NCI-H128 (cell line): ENCODE results near the gene ADCY9.

Experiments
- DNase-seq: peaks from one replicate; lab custom pipeline; 2025; ENCODE audit not compliant: unreplicated experiment; lab: John Stamatoyannopoulos, UW

ADCY9 gene

DNA sequence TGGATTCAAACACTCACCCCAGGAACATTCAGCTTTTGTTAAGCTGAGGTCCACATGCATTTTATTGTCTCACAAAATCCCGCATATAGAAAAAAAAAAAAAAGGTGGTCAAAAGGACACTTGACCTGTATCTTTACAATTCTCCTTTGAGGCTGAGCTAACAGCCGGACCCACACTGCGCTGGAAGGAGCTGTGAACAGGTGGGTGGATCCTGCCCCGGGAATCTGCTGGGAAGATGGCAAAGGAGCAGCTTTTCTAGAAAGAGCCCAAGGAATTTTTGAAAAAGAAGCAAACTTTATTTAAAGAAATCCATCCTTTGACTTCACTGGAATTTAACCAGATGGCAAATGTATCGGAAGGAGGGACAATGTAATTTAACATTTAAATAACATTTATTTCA lies 108.1 kb downstream of the ADCY9 start:
- DNase-seq: no peak

DNA sequence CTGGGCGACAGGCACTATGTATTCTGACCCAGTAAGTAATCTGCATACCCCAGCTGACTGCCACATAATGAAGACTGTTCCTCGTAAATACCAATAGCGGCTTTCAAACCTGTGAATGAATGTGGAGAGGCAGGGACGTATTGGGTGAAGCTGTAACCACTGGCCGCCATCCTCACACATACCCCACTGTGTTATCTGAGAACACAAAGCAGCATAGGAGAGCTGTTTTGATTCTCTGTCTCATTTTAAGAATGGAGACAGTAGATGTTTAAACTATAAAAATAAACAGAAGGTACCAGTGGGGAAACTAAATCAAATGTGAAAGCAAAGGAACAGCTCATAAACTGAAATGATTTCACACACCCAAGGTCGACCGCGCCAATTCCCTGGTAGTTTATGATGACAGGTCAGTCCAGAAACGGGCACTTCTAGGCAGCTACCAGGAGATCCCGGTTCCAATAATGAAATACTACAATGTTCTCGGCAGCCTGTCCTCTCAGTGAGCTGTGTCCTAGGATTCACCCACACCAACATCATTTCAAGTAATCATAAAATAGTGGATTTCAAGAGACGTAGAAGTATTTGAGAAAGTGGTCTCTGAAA lies 109.7 kb downstream of the ADCY9 start:
- no peak for DNase-seq

DNA sequence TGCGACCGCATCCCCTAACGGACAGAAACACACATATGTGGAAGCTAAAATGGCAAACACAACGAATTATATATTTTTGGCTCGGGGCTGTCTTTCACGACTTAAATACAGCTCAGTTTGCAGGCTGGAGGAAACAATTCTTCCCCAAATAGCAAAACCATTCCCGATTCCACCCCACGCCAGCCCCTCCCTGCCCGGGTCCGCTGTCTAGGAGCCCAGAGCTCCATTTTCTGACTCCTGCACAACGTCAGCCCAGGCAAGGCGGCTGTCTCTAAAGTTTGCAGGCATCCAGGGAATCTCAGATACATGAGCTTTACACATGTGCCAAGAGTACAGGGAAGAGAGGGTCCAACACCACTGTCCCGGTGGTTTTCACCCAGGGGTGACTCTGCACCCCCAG lies 110.5 kb downstream of the ADCY9 start:
- DNase-seq: no peak

DNA sequence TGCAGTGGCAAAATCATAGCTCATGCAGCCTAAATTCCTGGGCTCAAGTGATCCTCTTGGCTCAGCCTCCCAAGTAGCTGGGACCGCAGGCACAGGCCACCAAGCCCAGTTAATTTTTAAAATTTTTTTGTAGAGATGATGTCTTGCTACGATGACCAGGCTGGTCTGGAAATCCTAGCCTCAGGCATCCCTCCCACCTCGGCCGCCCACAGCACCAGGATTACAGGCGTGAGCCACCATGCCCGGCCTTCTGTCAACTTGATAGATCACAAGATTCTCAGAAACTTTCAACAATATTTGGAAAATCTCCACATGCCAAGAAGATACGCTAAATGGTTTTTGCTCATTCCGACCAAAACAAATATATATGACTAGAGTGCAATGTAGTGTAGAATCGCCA lies 111.0 kb downstream of the ADCY9 start:
- DNase-seq: no peak

DNA sequence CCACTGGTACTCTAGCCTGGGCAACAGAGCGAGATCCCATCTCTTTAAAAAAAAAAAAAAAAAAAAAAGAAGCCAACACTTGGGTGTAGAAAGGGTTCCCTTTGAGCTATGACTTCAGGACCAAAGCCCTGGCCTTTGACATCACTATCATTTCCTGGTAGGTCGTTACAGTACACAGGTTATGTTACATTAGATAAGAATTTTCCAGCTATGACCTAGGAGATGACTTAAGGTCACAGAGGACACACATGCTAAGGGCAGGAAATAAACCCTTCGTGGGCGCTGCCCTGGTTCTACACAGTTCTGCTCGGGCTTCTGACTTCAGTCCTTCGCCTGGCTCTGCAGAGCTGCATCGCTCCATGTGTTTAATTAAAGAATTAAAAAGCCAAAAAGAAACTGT lies 112.0 kb downstream of the ADCY9 start:
- DNase-seq: no peak

DNA sequence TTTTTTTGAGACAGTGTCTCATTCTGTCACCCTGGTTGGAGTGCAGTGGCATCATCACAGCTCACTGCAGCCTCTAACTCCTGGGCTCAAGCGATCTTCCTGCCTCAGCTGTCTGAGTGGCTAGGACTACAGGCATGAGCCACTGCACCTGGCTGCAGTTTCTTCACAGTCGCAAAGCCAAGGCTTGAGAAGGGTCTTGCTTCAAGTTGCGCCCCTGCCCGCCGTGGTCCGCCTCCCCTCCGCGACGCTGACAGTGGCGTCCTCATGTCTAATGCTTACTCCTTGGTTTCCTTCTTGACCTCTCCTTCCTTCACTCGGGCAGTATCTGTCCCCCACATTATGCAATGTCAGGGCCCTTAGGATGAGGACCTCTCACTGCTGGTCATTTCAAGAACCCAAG lies 112.7 kb downstream of the ADCY9 start:
- DNase-seq: no peak

DNA sequence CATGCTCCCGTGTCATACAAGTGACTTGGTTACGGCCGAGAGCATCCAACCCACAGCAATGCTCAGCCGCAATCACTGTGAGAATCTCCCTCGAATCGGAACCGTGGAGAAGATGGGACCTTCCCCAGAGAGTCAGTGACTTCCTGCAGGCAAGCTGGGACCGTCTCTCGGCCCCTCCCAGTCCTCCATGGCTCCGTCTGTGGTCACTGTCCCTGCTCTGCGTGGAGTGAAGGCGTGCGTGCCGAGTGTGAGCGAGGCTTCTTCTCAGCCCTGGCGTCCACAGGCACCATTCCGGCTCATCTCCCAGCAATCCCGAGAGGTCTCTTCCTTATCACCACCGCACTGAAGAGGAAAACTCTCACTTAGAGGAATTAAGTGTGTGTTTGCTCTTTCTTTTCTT lies 113.1 kb downstream of the ADCY9 start:
- no peak for DNase-seq

DNA sequence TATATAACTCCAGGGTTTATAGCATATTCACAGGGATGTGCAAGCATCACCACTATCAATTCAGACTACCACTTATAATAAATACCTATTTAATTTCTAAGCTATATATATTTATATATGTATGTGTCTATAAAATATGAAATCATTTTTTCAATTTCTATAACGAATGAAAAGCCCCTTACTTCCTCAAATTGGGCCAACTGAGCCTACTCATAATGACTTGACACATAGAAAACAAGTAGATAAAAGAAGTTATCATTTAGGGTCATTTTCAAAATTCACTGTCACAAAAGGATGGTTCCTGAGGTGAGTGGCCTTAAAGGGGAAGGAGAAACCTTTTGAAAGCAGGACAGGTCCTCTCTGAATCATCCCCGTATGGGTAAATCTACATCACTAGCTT lies 114.1 kb downstream of the ADCY9 start:
- no peak for DNase-seq

DNA sequence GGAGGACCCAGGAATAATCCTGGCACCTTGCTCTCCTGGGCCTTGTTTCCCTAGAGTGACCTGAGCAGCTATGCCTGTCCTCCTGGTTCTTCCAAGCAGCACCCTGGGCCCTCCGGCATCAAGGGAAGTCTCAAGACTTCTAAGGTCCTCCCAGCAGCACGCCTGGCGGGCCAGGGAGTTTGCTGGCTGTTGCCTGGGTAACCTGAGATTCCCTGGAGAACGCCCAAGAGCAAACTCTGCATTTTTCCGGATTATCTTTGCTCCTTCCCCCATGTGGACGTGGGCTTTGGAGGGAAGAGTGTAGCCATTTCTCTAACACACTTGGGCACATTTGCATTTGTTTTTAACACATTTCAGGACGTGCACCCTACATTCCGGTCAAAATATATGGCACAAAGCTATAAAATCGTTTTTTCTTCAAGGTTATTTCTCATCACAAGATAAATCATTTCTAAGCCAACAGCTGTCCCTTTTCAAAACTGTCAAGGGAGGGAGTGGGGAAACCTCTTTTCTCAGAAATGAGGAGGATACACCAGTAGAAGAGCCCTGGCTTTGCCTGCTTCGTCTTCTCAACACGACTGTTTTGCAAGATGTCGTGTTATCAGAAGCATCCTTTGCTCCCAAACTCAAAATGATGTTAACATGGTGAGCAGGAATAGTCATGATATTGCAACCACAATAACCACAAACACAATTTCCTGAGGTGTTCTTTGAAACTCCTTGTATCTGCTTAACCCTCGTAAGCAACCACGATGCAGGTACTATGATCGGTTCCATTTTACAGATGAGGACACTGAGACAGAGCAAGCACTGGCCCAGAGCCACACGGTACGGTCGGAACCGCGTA lies 116.5 kb downstream of the ADCY9 start:
- no peak for DNase-seq

DNA sequence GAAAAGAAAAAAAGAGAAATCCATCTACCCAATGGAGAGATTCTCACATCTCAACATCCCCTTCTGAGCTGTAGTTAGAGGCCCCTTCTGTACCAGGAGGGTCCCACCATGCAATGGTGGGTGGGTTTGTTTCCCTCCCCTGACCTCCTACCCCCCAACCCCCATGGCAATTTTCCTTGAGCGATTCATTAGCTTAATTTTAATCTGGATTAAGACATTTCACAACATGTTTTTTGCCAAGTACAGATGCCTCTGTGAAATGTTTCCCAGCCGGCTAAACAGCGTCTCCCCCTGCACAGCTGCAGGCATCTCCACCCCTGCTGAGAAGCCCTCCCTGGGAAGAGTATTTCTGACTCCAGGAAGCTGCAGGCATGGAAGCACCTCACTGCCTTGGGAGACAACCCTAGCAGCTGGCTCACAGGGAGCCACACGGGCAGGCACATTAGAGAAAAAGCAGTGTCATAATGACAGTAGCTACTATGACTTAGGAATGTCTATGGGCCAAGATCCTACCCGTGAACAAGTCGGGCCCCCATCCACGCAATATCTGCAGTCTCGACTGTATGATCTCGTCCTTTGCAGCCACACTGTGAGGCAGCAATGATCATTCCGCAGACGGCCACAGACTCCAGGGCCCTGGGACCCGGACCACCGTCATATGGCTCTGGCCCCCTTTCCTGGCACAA lies 117.3 kb downstream of the ADCY9 start:
- DNase-seq: no peak

DNA sequence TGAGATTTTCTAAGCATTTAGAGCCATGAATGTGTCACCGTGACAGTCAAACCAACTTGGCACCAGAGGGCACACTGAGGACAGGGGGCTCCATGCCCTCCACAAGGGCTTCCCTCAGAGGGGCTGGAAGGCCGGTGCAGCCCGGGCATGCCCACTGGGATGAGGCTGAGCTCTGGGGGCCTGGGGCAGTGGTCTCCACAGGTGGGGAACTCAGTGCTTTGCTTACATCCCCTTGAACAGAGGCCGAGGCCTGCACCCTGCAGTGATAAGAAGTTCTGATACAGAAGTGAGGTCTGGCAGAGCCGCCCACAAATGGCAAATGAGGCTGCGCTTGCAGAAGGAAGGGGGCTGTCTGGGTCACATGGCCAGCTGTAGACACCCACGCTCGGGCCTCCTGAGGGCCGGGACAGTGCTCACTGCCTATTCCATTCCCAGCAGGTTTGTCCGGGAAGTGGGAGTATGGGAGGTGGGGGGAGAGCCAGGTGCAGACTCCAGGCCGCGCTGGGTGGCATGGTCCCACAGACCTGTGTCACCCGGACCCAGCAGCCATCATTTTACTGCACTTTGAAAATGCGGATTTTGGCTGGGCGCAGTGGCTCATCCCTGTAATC lies 118.9 kb downstream of the ADCY9 start:
- DNase-seq: no peak

DNA sequence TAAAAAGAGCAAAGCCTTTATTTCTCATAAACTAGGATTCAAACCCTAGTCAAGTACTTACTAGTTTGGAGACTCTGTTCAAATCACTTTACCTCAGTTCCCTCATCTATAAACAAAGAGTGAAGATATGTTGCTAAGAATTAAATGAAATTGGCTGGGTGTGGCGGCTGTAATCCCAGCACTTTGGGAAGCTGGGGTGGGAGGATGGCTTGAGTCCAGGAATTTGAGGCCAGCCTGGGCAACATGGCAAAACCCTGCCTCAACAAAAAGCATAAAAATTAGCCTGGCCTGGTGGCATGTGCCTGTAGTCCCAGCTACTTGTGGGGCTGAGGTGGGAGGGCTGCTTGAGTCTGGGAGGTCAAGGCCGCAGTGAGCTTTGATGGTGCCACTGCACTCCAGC lies 121.2 kb downstream of the ADCY9 start:
- no peak for DNase-seq

DNA sequence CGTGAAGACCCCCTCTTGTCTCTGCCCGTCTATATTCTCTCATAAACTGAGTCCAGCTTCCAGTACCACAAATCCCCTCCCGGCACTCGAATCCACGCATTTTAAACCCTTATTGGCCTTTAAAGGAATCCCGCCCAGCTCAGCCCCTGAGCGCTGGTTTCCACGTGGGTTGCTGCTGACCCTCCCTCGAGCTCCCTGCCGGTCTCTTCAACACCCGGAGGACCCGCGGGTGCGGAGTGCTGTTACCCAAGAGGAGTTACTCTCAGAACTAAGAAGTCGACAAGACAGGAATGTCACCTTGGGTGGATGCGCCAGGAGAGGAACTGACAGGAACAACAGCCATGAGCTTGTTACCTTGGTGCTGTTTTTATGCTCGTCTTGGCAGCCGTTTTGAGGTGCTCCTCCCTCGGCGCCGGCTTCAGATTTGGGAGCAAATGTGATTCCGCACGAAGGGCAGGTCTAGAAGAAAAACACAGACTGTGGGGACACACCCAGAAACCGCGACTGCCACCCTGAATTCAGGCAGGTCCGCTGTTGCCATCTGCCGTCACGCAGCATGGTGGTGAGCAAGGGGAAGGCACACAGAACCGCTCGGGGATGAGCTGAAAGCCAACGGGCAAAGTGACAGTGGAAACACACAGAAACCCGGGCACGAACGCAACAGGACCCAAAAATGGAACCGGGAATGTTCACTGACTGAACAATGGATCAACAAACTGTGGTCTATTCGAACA lies 123.0 kb downstream of the ADCY9 start:
- DNase-seq: no peak

DNA sequence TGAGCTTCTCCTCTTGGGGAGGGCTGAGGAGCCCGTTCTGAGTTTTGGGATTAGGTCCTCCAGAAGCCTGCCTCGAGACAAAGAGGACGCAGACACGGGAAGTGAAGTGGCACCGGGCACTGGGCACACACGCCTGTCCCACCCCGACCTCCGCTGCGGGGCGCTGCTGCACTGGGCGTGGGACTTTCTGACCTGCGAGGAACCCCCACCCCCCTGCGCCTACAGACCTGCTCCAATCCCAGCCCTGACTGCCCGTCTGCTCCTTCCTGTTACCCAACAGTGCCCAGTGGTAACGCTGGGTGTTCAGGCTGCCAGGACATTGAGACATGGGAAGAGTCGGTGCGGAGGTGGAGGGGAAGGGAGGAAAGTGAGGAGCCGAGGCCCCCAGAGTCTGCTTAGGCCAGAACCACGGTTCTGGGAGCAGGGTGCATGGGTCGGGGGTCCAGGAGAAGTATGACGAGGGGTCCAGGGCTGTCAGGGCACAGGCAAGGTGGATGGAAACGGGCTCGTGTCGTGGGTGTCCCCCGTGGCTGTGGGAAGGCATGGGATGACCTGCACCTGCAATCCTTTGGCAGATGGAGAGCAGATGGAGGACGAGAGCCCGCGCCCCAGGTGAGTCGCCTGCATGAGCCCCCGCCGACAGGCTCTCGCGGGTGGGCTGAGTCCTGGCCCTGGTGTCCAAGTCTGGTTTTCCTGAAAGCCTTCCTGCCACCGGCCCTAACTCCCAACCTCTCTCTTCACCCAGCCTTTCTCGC lies 123.8 kb downstream of the ADCY9 start:
- DNase-seq: no peak

DNA sequence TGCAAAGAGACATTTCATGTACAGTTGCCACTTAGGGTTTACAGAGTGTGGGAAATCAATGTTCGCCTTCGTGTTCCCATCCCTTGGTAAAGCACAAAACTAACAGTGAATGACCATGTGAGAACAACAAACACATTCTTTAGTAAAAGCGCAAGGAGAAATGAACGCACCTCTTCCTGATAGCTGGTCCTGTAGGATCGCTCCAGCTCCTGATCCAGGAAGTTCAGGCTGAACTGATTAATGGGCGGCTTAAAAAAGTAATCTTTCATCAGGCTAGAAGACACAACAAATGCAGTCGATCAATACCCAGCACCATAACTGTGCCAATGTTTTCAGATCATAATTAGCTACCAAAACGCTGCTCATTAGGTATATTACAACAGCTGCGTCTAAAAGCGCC lies 127.4 kb downstream of the ADCY9 start:
- no peak for DNase-seq

DNA sequence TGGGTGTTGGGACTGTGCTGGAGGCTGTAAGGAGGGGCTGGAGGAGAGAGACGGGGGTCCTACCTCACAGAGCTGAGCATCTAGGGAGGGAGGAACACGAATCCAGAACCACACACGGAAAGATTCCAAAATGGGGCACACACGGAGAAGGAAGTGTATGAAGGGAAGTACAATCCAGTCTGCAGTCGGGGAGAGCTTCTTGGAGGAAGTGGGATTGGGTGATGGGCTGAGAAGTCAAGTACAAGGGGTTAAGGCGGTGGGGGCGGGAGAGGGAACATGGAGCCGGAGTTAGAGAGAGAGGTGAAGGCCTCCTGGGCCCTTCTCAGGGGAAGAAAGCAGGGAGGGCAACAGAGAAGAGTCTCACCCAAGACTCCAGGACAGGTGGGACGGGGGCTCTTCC lies 128.2 kb downstream of the ADCY9 start:
- no peak for DNase-seq

DNA sequence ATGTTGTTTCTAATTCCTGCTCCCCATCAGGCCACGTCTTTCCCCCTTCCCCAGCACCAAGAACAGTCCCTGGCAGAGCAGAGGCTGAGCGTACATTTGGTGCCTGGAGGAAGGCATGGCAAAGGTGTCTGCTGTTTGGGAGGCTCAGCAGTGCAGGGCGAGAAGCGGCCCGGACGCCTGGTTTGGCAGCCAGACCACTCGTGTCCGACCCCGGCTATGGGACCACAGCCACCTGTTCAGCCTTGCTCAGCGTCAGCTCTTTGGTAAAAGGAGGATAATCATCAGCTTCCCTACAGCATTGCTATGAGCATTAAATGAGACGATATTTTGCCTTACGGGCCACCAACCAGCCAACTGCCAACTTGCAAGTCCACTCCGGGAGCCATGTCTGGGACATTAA lies 129.0 kb downstream of the ADCY9 start:
- no peak for DNase-seq

DNA sequence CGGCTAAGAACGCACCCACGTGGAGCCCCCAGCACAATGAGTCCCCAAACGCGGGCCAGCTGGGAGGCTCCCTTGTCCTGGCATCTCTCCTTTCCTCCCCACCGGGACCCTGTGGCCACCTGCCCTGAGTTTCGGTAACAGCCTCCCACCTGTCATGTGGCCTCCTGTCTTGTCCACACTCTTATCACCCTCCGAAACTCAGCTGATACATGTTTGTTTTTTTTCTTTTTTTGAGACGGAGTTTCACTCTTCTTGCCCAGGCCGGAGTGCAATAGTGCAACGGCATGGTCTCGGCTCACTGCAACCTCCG lies 130.1 kb downstream of the ADCY9 start:
- DNase-seq: no peak

DNA sequence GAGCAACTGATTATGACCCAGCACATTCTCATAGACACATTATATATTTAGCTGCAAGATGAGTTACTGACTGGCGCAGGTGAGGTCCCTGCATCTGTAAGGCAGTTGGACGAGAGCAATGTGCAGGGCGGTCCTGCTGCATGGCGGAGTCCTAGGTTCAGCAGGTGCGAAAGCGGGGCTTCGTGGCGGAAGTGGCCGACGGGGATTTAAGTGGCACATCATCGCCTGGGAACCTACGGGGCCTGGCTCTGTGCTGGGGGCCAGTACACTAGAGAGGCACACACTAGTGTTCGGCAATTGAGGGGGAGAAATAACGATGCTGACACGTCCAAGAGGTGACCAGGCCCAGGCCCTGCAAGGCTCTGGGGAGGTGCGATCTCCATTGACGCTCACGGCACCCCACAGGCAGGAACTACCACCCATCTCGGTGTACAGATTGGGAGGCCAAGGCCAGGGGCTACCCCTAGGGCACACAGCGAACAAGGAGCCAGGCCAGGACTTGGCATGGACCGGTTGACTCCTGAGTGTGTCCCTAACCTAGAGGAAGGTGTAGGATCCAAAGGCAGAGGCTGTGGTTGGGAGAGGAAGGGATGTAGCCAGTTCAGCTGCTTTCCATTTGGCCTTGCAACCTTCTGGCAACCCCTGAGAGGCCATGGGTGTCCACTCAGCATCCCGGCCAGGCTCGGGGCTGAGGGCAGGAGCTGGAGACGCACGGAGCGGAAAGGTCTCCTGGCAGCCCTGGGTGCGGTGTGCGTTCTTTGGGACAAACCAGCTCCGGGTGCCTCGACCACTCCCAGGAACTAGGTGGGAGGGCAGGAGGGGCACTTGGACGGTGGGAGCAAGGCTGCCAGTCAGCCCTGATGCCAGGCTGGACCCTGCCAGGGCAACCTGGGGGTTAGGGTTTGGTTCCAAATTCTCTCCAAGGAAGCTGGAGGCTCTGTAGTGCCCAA lies 131.9 kb downstream of the ADCY9 start:
- DNase-seq: no peak
